Right ventricle myocardium inferior (tissue), 1 donor: ENCODE data around the gene NYAP1. TPM values are rescaled to one million over a fixed set of nuclear protein-coding genes. Genes with fewer than 3 reads are reported as not detected.
A peak's percentile ranks its signal among the peaks of the same experiment; 100 is the strongest.
"Not testable (repeated sequence)": the region's sequence is repeated elsewhere in the genome, so short reads cannot be mapped to it uniquely, and the experiment has no call there.

Experiments used
- ATAC-seq: fragments of 200-7000 bp; cut with Tn5 transposase; one replicate; pipeline ENCODE4 v1.9.1; 2020; ENCODE audit warnings: mild to moderate bottlenecking, moderate library complexity
- DNase-seq: peaks from one replicate; pipeline ENCODE4 v3.0.0; 2021; ENCODE audit errors: missing footprints
- intact Hi-C: fragments of 100-400 bp; cut with DNase I; formaldehyde crosslinking; loops from one replicate; pipeline ENCODE4 v1.11.0; 2022
- total RNA-seq: library from RNA; stranded (reverse); fragmentation: NEBNext Ultra II Directional; extraction: Animal tissue kit (Norgen Biotek cat#: 25700); gene quantifications from one replicate; pipeline ENCODE4 v1.2.1, GENCODE V29; 2021
- donor health status: DM: no; HTN: yes; CAD: no; lungs with severe emphysema.

The NYAP1 gene
- total RNA-seq, 1 donor from 2014 or later = 0.54 TPM

DNA sequence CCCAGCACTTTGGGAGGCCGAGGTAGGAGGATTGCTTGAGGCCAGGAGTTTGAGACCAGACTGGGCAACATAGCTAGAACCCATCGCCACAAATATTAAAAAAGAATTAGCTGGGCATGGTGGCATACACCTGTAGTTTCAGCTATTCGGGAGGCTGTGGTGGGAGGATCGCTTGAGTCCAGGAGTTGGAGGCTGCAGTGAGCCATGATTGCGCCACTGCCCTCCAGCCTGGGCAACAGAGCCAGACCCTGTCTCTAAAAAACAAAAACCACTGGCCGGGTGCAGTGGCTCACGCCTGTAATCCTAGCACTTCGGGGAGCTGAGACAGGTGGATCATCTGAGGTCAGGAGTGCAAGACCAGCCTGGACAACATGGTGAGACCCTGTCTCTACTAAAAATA lies 29.9 kb upstream of the NYAP1 start:
- intact Hi-C loops, ATAC-seq, DNase-seq: not testable (repeated sequence)

DNA sequence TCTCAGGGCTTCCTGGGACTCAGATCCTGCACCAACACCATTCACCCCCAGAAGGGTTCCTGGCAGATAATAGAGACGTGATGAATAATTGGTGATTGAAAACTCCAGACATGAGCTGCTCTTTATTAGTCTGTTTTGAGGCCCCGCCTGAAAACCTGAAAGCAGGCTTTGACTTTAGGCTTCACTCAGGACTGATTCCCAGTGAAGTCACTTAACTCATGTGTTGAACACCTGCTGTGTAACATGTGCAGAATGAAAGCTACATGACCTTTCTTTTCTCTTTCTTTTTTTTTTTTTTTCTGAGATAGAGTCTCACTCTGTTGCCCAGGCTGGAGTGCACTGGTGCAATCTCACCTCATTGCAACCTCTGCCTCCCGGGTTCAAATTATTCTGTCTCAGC lies 28.5 kb upstream of the NYAP1 start:
- ATAC-seq (no peak), DNase-seq (no peak)
- intact Hi-C loops = no loop called here

DNA sequence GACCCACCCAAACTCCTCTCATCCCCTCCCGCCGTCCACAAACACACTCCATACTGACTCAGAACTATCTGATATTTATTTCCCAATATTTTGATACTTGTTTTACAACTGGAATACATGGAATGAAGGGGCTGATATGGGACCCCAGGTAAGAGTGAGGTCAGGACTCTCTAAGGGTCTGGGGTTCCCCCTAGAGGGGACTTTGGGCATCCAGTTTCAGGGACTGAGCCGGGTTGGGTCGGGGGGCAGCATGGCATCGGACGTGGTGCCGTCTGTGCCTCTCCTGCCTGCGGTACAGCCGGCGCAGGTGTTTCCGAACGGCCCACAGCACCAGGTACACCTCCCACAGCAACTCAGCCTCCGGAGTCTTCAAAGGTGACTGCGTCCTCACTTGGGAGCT lies 27.2 kb upstream of the NYAP1 start:
- ATAC-seq (no peak), DNase-seq (no peak)
- intact Hi-C loops = no loop called here

DNA sequence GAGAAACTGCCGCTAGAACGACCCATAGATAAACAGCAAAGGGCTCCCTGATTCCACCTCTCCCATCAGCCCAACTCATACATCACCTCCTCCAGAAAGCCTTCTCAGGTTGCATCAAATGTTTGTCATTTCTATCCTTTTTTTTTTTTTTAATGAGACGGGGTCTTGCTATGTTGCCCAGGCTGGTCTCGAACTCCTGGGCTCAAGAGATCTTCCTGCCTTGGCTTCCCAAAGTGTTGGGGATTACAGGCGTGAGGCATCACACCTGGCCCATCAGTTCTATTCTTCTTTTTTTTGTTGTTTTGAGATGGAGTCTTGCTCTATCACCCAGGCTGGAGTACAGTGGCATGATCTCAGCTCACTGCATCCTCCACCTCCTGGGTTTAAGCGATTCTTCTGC lies 26.7 kb upstream of the NYAP1 start:
- DNase-seq (no peak), ATAC-seq (no peak)
- intact Hi-C loops = no loop called here

DNA sequence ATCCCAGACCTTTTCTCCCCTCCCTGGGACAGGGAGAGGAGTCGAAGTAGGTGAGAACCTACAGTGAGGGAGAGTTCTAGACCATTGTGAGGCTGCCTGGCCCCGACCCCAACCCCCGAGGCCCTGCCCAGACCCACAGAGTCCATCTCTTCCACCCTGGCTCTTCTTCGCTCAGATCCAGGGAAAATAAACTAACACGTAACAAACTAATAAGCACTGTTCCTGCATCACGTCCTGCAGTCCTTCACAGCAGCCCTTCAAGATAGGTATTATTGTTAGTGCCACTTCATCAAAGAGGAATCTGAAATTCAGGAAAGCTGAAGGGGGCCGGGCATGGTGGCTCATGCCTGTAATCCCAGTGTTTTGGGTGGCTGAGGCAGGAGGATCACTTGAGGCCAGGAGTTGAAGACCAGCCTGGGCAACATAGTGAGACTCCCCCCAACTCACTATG lies 19.5 kb upstream of the NYAP1 start, which contains the start of gene SPACDR:
TSS of gene SPACDR (minus strand) at position 51 of the 451 bp plus-strand sequence. CDS start 235 bp downstream, outside the sequence.
- DNase-seq (no peak), ATAC-seq (no peak)
- intact Hi-C loops = no loop called here

DNA sequence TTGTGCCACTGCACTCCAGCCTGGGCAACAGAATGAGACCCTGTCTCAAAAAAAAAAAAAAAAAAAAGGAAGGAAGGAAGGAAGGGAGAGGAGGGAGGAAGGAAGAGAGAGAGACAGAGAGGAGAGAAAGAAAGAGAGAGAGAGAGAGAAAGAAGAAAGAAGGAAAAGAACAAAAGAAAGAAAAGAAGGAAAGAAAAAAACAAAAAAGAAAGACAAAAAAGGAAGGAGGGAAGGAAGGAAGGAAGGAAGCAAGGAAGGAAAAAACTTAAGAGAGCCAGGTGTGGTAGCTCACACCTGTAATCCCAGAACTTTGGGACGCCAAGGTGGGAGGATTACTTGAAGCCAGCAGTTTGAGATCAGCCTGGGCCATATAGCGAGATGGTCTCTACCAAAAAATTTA lies 18.9 kb upstream of the NYAP1 start:
- no peak for ATAC-seq
- intact Hi-C loops = loop anchor here (1.0 to 5.0 kb wide), 3 partner anchors 19 to 228 kb away; partner anchors contain the start of genes GIGYF1, GNB2 and NYAP1
- DNase-seq = no peak

DNA sequence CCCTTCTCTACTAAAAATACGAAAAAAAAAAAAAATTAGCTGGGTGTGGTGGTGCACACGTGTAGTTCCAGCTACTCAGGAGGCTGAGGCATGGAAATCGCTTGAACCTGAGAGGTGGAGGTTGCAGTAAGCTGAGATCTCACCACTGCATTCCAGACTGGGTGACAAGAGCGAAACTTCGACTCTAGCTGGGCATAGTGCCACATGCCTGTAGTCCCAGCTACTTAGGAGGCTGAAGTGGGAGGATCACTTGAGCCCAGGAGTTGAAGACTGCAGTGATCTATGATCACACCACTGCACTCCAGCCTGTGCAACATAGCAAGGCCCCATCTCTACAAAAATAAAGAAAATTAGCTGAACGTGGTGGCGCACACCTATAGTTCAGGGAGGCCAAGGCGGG lies 18.4 kb upstream of the NYAP1 start:
- DNase-seq = no peak
- no peak for ATAC-seq
- intact Hi-C loops = loop anchor here (1.0 to 5.0 kb wide), 3 partner anchors 18 to 227 kb away; partner anchors contain the start of genes GIGYF1, GNB2 and NYAP1

DNA sequence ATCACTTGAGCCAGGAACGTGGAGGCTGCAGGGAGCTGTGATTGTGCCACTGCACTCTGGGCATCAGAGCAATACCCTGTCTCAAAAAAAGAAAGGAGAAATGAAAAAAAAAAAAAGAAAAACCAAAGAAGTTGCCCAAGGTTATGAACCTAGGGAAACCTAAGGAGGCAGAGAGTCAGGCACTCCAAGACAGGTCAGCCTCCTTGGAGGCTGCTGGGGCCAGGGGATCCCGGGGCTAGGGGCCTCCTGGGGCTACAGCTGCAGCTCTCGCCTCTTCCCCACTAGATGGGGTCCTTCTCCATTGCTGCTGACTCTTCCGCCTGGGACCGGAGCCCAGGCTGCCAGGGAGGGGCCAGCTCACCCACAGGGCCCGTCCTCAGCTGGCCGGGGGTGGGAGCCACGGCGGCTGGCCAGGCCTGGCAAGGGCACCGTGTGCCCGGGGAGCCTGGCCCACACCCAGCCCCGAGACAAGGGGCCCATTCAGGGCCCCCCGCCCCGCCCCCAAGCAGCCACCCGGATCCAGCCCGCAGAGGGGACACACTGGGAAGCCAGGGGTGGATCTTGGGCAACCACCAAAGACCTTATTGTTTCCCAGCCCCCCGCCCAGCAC lies 17.9 kb upstream of the NYAP1 start:
- peak; percentile 85 for DNase-seq
- intact Hi-C loops = loop anchor here (1.0 to 5.0 kb wide), 3 partner anchors 17 to 226 kb away; partner anchors contain the start of genes GIGYF1, GNB2 and NYAP1
- peak; percentile 84 for ATAC-seq

DNA sequence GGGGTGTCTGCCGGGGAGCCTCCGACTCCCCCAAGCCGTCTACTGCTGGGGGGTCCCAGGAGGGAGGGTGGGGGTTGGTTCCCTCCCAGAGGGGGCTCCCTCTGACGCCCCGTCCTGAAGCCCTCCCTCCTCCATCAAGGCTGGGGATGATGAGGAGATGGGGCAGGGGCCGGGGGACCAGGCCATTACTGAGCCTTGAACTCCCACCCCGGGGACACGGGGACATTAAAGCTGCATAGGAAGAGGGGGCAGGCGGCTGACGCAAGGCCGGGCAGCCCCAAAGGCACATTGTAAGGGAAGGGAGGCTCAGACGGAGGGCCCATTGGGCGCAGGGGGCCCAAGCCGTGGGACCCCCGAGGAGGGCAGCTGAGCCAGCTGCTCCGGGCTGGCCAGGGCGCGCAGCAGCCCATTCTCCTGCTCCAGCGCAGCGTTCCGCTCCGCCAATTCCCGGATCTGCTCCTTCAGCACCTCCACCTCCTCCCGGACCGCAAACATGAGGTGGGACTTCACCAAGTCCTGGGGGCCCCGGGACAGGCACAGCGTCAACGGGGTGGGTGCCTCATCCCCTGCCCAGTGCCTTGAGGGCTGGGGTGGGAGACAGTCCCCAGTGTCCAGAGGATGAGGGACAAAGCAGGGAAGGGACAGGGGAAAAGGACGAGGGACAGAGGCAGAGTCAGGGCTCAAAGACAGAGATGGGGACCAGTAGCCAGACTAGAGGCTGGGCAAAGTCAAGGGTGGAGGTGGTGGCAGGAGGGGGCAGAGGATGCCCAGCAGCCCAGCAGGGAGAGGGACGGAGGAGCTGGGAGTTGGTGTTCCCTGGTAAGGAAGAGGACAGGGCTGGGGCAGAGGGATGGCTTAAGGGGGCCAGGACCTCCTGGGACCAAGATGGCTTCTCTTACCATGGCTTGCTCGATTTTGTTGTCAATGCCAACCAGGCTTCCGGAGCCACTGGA lies 16.8 kb upstream of the NYAP1 start:
- intact Hi-C loops = loop anchor here (5.0 kb wide), 2 partner anchors 205 to 225 kb away; partner anchors contain the start of genes GIGYF1 and GNB2
- no peak for DNase-seq
- ATAC-seq = no peak

DNA sequence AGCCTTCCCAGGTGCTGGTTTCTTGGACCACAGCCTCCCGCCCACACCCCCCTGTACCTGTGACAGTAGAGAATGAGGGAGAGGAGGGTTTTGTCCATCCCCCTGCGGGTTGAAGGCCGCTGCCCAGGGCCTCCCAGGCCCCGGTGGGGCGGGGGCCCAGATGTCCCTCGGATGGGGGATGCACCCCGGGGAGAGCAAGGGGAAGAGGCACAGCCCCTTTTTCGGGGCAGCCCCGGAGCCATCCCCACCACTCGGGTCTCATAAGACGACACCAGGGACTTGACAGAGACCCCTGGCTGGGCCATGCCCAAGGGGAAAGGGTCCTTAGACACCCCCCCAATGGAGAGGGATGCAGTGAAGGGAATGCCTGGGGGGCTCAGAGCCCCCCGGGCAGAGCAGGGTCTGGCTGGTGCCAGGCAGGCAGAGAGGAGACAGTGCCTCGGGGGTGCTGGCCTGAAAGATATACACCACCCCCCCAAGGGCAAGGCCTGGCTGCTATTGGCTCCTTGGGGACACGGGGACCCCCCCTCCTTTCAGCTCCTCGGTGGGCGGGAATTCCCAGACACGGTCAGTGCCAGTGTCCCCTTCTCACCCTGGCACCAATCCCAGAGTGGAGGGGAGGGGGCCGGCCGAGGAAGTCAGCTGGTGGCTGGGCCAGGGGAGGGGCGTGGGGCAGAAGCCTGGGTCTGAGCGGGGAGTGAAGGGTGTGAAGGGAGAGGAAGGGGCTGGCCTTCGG lies 15.9 kb upstream of the NYAP1 start:
- DNase-seq = no peak
- ATAC-seq = no peak
- intact Hi-C loops = loop anchor here (2.0 to 5.0 kb wide), 3 partner anchors 204 to 257 kb away; partner anchors contain the start of genes GIGYF1 and GNB2

DNA sequence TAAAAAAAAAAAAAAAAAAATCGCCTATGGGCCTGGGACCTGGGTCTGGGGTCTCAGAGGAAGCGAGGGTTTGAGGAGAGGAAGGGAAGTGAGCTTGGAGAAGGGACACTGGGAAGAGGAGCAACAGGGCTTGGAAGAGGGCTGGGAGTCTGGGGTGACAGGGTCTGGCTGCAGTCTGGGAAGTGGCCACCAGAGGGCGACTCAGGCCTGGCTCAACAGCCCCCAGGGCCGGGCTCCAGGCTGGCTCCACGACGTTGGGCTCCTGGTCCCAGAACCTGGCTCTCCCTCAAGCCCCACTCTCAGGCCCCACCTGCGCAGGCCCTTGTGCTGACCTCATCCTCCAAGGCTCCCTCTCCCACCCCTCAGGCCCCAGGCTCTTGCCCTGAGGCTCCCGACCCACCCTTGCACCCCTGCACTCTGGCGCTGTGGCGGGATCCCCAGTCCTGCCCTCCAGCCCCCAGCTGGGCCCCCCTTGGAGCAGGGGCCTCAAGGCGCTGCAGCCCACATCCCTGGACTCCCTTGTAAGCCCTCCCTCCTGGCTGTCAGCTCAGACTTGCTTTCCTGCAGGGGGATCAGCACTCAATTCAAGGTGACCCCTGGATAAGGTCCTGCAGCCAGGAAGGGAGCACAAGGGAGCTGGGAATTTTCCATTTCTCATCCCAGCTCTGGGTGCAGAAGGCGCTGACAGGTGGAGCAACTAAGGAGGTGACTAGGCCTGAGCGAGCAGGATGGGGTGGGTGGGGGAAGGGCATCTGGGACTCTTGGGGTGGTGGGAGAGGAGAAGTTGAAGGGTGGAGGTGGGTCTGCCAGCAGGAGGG lies 14.3 kb upstream of the NYAP1 start:
- ATAC-seq = peak; percentile 73
- DNase-seq = peak; percentile 93
- intact Hi-C loops = loop anchor here (1.0 to 5.0 kb wide), 5 partner anchors 10 to 255 kb away; partner anchors contain the start of genes GIGYF1, GNB2 and TSC22D4

DNA sequence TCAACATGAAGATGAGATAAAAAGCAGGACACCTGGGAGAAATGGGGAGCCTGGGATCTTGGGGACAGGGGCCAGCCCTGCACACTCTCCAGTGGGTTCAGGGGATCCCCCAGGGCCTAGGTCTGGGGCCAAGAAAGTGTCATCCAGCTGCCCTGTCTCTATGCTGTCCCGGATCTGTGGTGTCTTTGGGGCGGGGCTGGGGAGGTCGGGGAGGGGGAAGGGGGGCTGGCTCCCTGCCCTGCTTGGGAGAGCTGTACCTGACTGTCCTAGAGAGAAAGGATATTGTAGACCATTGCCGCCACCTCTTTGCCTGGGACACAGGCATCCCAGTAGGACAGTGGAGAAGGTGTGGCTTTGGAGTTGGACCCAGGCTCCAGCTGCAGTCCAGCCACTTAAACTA lies 12.7 kb upstream of the NYAP1 start:
- DNase-seq (peak; percentile 26), ATAC-seq (no peak)
- intact Hi-C loops = no loop called here

DNA sequence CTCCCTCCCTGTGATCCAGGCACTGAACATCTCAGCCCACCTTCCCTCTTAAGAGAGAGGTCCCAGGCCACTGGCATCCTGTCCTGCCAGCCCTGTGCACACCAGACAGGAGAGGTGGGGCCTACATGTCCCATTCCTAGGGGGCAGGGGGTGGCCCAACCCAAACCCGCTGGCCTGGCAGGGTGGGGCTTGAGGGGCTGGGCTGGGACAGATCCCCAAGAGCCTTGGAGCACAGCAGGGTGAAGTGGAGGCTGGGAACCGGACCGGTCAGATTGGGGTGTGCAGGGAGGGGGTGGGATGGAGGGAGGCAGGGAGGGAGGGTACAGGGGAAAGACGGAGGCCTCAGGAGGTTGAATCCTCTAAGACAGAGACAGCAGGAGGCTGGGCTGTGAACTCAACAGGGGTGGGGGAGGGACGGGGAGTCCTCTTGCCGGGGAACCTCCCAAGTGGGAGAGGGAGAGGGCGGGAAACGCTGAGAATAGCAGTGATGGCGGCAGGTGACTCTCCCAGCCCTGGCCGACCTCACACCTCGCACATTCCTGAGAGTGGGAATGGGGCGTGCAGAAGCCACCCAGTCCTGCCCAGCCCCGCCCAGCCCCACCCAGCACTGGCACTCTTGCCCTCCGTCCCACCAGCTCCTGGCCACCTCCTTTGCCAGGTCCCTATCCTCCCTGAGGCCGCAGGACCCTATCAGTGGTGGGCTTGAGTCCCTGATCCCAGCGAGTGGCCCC lies 11.4 kb upstream of the NYAP1 start:
- DNase-seq = peak; percentile 65
- intact Hi-C loops = no loop called here
- ATAC-seq = no peak

DNA sequence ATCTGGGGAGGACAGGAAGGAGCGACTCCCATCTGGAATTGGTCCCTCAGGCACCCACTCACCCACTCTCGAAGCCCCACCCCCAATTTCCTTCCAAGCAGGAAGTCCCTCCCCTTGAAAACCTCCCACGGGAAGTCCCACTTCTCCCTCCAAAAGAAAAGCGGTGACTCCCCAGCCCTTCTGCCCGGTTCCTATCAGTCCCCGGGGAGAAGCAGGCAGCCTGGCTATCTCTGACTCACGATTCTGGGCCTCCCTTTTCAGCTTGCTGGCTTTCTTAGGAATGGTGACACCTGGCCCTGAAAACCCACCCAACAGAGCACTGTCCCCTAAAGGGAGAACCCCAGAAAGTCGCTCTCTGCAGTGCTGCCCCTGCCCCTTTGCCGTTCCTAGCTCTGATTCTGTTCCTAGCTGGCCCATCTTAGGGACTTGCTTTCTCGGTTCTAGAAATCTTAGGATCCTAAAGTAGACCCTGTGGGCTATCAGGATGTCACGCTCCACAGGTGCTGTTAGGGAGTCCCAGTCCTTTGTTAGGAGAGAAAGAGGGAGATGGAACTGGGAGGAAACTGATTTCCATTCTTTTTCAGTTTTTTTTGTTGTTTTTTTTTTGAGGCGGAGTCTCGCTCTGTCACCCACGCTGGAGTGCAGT lies 10.8 kb upstream of the NYAP1 start:
- intact Hi-C loops = no loop called here
- DNase-seq = no peak
- peak; percentile 8 for ATAC-seq

DNA sequence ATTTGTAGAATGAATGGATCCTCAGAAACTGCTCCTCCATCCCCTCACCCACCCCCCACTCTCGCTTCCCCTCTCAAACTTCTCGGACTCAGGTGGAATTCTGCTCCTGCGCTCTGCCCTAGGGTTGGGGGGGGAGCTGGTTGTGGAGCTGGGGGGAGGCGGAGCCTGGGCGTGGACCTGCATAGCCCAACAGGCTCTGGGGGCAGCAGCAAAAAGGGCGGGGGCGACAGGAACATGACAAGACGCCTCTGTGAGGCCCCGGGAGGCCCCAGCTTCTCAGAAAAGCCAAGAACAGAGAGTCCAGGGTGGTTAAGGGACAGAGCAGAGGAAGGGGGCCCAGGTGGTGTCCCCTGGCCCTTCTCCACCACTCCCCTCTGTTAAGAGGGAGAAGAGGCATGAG lies 8.2 kb upstream of the NYAP1 start:
- peak; percentile 3 for ATAC-seq
- intact Hi-C loops = no loop called here
- DNase-seq = peak; percentile 85

DNA sequence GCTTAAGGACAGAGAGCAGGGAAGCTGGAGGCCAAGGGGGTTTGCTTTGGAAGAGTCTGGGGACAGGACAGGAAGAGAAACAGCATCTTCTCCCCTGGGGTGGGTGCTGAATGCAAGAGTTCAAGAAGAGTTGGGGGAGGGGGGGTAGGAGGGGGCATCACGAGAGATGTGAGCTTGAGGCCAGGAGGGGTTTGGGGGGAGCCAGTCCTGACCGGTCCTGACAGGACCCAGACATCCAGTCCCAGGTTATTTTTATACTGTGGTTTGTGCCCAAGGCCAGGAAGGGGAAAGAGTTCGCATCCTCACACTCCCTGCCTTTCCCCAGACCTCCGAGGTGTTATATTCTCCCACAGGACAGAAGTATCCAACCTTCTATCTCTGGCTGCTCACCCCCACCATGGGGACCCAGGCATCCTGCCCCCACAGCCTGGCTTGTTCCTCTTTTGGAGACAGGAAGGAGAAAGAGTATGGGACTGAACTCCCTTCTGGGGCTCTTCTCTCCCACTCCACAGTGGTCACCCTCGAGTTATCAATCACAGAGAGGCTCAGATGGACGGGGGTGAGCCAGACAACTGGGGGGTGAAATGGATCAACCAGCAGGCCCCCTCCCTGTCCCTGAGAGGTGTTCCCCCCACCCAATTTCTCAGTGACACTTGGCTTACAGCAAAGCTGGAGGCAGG lies 7.5 kb upstream of the NYAP1 start:
- intact Hi-C loops = no loop called here
- DNase-seq = peak; percentile 45
- no peak for ATAC-seq
